A549 (cell line): ENCODE data around the gene HINT2.

ENCODE experiments used
- JUN ChIP-seq, 2 experiments: fragments of >200 bp; sonication (Bioruptor Twin); formaldehyde crosslinking; IDR thresholded peaks; 2 replicates in 1 of 2; 3 replicates in 1 of 2; pipeline ENCODE4 v1.6.1; 2016 to 2017
- POLR2A ChIP-seq: IDR thresholded peaks from 2 replicates; pipeline ENCODE4 v1.6.1; 2012; ENCODE audit warnings: mild to moderate bottlenecking, low read length
- TF ChIP-seq, protein P1 (sequence below): fragments of >200 bp; sonication (Bioruptor Twin); formaldehyde crosslinking; IDR thresholded peaks from 3 replicates; pipeline ENCODE4 v1.5.1; 2016

GRCh38 chr9:35808433-35808832 lies 6.4 kb downstream of the HINT2 start:
- no peak for TF ChIP-seq JUN (IDR thresholded peaks at IDR 0.05)
- TF ChIP-seq, protein P1, sequence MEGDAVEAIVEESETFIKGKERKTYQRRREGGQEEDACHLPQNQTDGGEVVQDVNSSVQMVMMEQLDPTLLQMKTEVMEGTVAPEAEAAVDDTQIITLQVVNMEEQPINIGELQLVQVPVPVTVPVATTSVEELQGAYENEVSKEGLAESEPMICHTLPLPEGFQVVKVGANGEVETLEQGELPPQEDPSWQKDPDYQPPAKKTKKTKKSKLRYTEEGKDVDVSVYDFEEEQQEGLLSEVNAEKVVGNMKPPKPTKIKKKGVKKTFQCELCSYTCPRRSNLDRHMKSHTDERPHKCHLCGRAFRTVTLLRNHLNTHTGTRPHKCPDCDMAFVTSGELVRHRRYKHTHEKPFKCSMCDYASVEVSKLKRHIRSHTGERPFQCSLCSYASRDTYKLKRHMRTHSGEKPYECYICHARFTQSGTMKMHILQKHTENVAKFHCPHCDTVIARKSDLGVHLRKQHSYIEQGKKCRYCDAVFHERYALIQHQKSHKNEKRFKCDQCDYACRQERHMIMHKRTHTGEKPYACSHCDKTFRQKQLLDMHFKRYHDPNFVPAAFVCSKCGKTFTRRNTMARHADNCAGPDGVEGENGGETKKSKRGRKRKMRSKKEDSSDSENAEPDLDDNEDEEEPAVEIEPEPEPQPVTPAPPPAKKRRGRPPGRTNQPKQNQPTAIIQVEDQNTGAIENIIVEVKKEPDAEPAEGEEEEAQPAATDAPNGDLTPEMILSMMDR, result no peak
- TF ChIP-seq POLR2A, result no peak
